WERI-Rb-1 (cell line): ENCODE measurements around the gene CLEC11A.
"Not testable (repeated sequence)": the region's sequence is repeated elsewhere in the genome, so short reads cannot be mapped to it uniquely, and the experiment has no call there.

Experiments
- DNase-seq: peaks from one replicate; pipeline ENCODE4 v3.0.0-alpha.2; 2020
- H3K27ac ChIP-seq: fragments of 250-450 bp; sonication (Bioruptor Pico); 2 replicates; pipeline ENCODE4 v1.5.1; 2020; ENCODE audit warnings: mild to moderate bottlenecking, moderate library complexity
- H3K27me3 ChIP-seq: fragments of 250-450 bp; sonication (Bioruptor Pico); 2 replicates; pipeline ENCODE4 v1.5.1; 2021; ENCODE audit warnings: mild to moderate bottlenecking, low read depth, moderate library complexity; ENCODE audit not compliant: insufficient read depth, severe bottlenecking
- H3K36me3 ChIP-seq: fragments of 250-450 bp; sonication (Bioruptor Pico); 2 replicates; pipeline ENCODE4 v1.5.1; 2020; ENCODE audit warnings: mild to moderate bottlenecking, moderate library complexity
- H3K4me3 ChIP-seq: 2 replicates; pipeline ENCODE4 v1.5.1; 2011; ENCODE audit warnings: low read depth, mild to moderate bottlenecking, control low read depth, low read length
- H3K9me3 ChIP-seq: fragments of 250-450 bp; sonication (Bioruptor Pico); 2 replicates; pipeline ENCODE4 v1.5.1; 2021; ENCODE audit warnings: mild to moderate bottlenecking, moderate library complexity; ENCODE audit not compliant: severe bottlenecking
- TF ChIP-seq, protein P1 (sequence below): IDR thresholded peaks from 2 replicates; pipeline ENCODE4 v1.5.1; 2011; ENCODE audit warnings: low read depth, mild to moderate bottlenecking, control low read depth, inconsistent platforms, low read length

CLEC11A gene

DNA sequence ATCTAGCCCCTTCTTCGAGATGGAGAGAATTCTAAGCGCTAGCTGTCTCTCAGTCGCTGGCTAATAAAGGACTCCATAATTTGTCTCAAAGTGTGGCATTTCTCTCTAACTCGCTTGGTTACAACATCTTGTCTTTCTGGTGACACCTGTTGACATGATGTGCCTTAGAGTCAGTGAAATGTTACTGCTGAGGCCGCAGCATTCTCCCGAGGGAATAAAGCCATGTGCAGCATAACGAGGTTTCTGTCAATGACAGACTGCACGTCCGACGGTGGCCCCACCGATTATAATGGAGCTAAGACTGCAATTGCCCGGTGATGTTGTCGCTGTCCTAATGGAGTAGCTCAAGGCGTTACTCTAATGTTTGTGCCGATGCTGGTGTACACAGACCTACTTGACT, 26.8 kb downstream of the CLEC11A start:
- no peaks in the 10 kb centered on the region for H3K27me3 ChIP-seq
- DNase-seq: no peak
- H3K36me3 ChIP-seq: no peaks in the 10 kb centered on the region
- H3K27ac ChIP-seq: no peak overlapping the region
- TF ChIP-seq, protein P1, sequence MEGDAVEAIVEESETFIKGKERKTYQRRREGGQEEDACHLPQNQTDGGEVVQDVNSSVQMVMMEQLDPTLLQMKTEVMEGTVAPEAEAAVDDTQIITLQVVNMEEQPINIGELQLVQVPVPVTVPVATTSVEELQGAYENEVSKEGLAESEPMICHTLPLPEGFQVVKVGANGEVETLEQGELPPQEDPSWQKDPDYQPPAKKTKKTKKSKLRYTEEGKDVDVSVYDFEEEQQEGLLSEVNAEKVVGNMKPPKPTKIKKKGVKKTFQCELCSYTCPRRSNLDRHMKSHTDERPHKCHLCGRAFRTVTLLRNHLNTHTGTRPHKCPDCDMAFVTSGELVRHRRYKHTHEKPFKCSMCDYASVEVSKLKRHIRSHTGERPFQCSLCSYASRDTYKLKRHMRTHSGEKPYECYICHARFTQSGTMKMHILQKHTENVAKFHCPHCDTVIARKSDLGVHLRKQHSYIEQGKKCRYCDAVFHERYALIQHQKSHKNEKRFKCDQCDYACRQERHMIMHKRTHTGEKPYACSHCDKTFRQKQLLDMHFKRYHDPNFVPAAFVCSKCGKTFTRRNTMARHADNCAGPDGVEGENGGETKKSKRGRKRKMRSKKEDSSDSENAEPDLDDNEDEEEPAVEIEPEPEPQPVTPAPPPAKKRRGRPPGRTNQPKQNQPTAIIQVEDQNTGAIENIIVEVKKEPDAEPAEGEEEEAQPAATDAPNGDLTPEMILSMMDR: no peak
- no peaks in the 10 kb centered on the region for H3K9me3 ChIP-seq
- H3K4me3 ChIP-seq: no peak overlapping the region

DNA sequence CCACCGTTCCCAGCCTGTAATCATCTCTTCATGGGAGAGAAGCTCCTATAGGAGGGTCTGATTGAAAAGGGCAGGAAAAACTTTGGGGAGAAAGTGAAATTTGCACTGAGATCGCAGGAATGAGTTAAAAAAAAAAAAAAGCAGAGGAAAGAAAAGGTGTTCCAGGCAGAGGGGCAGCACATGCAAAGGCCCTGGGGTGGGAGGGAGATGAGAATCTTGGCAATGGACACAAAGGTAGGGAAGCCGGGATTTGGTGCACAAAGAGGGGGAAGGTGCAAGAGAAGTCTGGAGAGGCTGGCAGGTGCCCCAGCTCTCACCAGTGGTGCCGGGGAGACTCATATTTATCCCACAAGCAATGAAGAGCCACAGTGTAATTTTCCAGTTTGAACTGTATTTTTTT, 30.7 kb downstream of the CLEC11A start:
- TF ChIP-seq, protein P1: no peak
- no peak for DNase-seq

DNA sequence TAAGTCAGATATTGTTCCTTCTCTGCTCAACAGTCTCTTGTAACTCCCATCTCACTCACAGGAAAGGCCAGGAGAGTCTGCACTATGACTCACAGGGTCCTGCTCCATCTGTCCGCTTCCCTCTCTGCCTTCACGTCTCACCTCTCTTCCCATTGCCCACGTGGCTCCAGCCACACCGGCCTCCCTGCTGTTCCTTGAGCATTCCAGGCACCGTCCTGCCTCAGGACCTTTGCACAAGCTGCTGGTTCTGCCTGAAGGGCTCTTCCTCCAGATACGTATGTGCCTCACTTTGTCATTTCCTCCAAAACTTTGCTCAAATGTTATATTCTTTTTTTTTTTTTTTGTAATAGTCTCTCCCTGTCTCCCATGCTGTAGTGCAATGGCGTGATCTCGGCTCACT, 33.1 kb downstream of the CLEC11A start:
- H3K4me3 ChIP-seq, H3K27me3 ChIP-seq, H3K9me3 ChIP-seq, DNase-seq, H3K36me3 ChIP-seq, H3K27ac ChIP-seq: not testable (repeated sequence)

More for the DNA sequence above, 30.7 kb downstream of the CLEC11A start:
- Histone ChIP-seq H3K27ac (no peak overlapping the region), H3K27me3 (peaks cover 4% of the 10 kb centered on the region), H3K36me3 (no peaks in the 10 kb centered on the region), H3K4me3 (no peak overlapping the region), H3K9me3 (no peaks in the 10 kb centered on the region)

DNA sequence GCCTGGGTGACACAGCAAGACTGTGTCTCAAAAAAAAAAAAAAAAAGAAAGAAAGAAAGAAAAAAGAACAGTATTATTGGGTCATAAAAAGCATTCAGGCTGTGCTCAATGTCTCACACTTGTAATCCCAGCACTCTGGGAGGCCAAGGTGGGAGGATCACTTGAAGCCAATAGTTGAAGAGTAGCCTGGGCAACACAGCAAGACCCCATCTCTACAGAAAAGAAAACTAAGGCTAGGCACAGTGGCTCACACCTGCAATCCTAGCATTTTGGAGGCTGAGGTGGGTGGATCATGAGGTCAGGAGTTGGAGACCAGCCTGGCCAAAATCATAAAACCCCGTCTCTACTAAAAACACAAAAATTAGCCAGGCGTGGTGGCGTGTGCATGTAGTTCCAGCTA, 34.5 kb downstream of the CLEC11A start:
- not testable (repeated sequence) for H3K4me3 ChIP-seq, H3K27ac ChIP-seq, DNase-seq, H3K27me3 ChIP-seq, H3K9me3 ChIP-seq, H3K36me3 ChIP-seq

DNA sequence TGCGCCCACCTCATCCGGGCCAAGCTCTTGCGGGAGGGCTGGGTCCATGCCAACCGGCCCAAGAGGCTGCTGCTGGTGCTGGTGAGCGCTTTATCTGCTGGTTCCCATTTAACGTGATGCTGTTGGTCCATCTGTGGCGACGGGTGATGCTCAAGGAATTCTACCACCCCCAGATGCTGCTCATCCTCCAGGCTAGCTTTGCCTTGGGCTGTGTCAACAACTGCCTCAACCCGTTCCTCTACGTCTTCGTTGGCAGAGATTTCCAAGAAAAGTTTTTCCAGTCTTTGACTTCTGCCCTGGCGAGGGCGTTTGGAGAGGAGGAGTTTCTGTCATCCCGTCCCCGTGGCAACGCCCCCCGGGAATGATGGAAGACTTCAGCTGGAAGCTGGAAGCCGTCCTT, 35.9 kb downstream of the CLEC11A start:
- H3K27me3 ChIP-seq, H3K4me3 ChIP-seq, DNase-seq, H3K36me3 ChIP-seq, H3K27ac ChIP-seq, H3K9me3 ChIP-seq: not testable (repeated sequence)

DNA sequence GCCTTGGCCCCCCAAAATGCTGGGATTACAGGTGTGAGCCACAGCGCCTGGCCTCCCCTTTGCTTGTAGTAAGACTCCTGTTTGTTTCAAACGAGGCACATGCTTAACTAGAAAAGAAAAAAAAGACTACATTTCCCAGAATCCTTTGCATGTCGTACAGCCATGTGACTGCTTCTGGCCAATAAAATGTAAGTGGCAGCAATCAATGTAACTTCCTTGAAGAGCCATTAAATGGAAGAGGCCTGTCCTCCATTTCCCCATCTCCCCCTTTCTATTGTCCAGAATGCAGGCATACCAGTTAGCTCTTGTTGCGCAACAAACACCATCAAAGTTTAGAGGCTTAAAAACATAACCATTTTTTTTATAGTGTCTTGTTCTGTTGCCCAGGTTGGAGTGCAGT, 36.7 kb downstream of the CLEC11A start:
- Histone ChIP-seq H3K4me3 (no peak overlapping the region), H3K36me3 (no peaks in the 10 kb centered on the region), H3K9me3 (peaks cover 4% of the 10 kb centered on the region), H3K27ac (no peak overlapping the region), H3K27me3 (peaks cover 4% of the 10 kb centered on the region)
- DNase-seq: no peak
- TF ChIP-seq, protein P1: no peak

DNA sequence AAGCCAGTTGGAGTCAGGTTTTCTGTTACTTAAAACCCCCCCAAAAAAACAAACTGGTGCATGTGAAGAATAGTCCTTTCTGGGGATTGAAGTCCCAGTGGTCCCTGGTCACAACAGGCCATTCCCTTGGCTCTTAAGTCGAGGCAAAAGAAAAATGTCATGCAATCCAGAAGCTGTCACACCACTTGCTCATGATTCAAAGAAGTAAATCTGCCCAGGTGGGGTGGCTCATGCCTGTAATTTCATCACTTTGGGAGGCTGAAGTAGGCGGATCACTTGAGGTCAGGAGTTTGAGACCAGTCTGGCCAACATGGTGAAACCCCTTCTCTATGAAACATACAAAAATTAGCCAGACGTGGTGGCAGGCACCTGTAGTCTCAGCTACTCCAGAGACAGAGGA, 38.3 kb downstream of the CLEC11A start:
- H3K27me3 ChIP-seq, H3K9me3 ChIP-seq, DNase-seq, H3K27ac ChIP-seq, H3K36me3 ChIP-seq, H3K4me3 ChIP-seq: not testable (repeated sequence)

DNA sequence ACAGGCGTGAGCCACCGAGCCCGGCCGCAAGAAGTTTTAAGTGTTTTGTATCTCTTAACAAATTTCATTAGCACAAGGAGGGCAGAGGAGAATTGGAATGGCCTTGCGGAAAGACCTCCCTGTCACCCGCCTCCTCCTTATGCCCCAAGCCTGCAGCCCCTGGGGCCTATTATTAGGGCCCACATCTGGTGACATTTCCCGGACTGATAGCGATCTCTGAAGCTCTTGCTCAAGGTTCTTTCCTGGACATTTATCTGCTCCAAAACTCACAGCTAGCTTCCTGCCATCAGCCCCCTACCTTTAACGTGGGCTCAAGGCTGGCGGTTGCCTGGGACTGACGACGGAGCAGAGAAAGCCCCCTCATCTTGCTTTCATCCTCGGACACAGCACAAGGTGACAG, 40.4 kb downstream of the CLEC11A start:
- not testable (repeated sequence) for H3K9me3 ChIP-seq, H3K36me3 ChIP-seq, H3K27me3 ChIP-seq, H3K4me3 ChIP-seq, H3K27ac ChIP-seq, DNase-seq

DNA sequence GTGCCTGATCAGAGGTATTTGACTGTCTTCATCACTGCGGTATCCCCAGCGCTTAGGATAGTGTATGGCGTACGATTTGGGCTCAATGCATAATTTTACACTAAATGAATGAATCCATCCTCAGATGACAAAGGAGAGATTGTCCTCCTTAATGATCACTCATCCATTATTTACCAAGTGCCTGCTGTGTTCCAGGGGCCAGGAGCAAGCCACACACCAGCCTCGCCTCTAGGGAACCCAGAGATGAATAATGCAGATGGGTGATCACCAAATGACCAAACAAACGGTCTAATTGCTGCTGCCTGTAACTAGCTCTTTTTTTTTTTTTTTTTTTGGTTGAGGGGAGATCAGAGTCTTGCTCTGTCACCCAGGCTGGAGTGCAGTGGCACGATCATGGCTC, 41.2 kb downstream of the CLEC11A start:
- peaks cover 4% of the 10 kb centered on the region for H3K9me3 ChIP-seq
- no peak overlapping the region for H3K27ac ChIP-seq
- H3K36me3 ChIP-seq: no peaks in the 10 kb centered on the region
- TF ChIP-seq, protein P1: no peak
- no peak overlapping the region for H3K4me3 ChIP-seq
- no peak for DNase-seq
- H3K27me3 ChIP-seq: no peaks in the 10 kb centered on the region

DNA sequence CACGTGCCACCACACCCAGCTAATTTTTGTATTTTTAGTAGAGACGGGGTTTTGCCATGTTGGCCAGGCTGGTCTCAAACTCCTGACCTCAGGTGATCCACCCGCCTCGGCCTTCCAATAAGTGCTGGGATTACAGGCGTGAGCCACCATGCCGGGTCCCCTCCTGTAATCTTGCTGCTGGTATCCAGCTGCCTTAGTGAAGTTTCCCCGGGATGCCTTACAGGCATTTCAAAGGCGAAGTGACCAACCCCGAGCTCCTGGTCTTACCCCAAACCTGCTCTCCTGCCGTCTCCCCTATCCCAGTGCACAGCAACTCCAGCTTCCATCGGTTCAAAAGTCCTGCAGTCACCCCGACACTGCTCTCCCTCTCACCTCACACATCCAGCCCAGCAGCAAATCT, 43.6 kb downstream of the CLEC11A start:
- not testable (repeated sequence) for H3K27me3 ChIP-seq, H3K9me3 ChIP-seq, DNase-seq, H3K27ac ChIP-seq, H3K36me3 ChIP-seq, H3K4me3 ChIP-seq

DNA sequence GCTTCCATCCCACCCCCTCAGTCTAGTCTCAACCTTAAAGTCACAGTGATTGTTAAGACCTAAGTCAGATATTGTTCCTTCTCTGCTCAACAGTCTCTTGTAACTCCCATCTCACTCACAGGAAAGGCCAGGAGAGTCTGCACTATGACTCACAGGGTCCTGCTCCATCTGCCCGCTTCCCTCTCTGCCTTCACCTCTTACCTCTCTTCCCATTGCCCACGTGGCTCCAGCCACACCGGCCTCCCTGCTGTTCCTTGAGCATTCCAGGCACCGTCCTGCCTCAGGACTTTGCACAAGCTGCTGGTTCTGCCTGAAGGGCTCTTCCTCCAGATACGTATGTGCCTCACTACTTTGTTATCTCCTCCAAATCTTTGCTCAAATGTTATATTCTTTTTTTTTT, 44.1 kb downstream of the CLEC11A start:
- not testable (repeated sequence) for H3K4me3 ChIP-seq, H3K27ac ChIP-seq, H3K27me3 ChIP-seq, DNase-seq, H3K9me3 ChIP-seq, H3K36me3 ChIP-seq
